Body of pancreas (tissue), 4 donors: ENCODE measurements around the gene STK38. TPM values are rescaled to one million over a fixed set of nuclear protein-coding genes. Genes with fewer than 3 reads are reported as not detected.

Experiments used
- ATAC-seq: fragments of 150-250 bp; one replicate; pipeline ENCODE4 v1.9.1; 2016
- DNase-seq, 4 donors: peaks; one replicate each; pipeline ENCODE4 v3.0.0-alpha.2; 2019
- H3K27ac ChIP-seq, 4 donors: fragments of 200-600 bp; sonication (generic); 1 replicate in 3 of 4; 2 replicates in 1 of 4; pipeline versions ENCODE4 v1.5.1 to v1.6.1; 2016 to 2019; ENCODE audit warnings: mild to moderate bottlenecking in 1 of 4, mixed read lengths in 1 of 4, moderate library complexity in 1 of 4
- H3K27me3 ChIP-seq, 2 donors: fragments of 200-600 bp; sonication (generic); one replicate each; pipeline ENCODE4 v1.6.0; 2016; ENCODE audit warnings: mild to moderate bottlenecking in 1 of 2
- H3K36me3 ChIP-seq, 2 donors: fragments of 200-600 bp; sonication (generic); replicated peaks in 1 of 2; 2 replicates each; pipeline ENCODE4 v1.5.1; 2016; ENCODE audit warnings: low read depth in 2 of 2; ENCODE audit not compliant: insufficient read depth in 1 of 2
- H3K4me1 ChIP-seq: fragments of 200-600 bp; sonication (generic); one replicate; pipeline ENCODE4 v1.6.0; 2016
- H3K4me3 ChIP-seq, 2 donors: fragments of 200-600 bp; sonication (generic); 1 replicate in 1 of 2; 2 replicates in 1 of 2; pipeline ENCODE4 v1.5.1; 2016 to 2019
- H3K9me3 ChIP-seq, 3 donors: fragments of 200-600 bp; sonication (generic); 1 replicate in 2 of 3; 2 replicates in 1 of 3; pipeline ENCODE4 v1.5.1; 2016
- POLR2A ChIP-seq, 3 donors: fragments of 450-650 bp; IDR thresholded peaks; one replicate each; pipeline ENCODE4 v1.6.1; 2016; ENCODE audit warnings: antibody characterized with exemption in 3 of 3, mild to moderate bottlenecking in 2 of 3
- WGBS, 2 donors: methylation state at CpG; one replicate each; pipeline ENCODE4 v1.1.5; 2017; 5-methylcytosine and 5-hydroxymethylcytosine counted together
- intact Hi-C: fragments of 100-400 bp; cut with DNase I; formaldehyde crosslinking; loops from one replicate; pipeline ENCODE4 v1.15.1; 2023
- small RNA-seq: library from RNA; depleted of rRNA; stranded (forward); fragments of <200 nt; gene quantifications from one replicate; pipeline ENCODE3, GENCODE V24; 2016
- total RNA-seq, 2 donors: library from RNA; depleted of rRNA; stranded (reverse); fragments of >200 nt; gene quantifications; one replicate each; pipeline ENCODE4 v1.1.0, GENCODE V29; 2016
- TF ChIP-seq, protein P1 (sequence below), 7 experiments: fragments of 450-650 bp in 4 of 7; fragments of 200-600 bp in 3 of 7; sonication (generic) in 3 of 7; IDR thresholded peaks; one replicate each; pipeline ENCODE4 v1.5.1; 2016 to 2019; ENCODE audit warnings: antibody characterized with exemption in 7 of 7

STK38 gene
- total RNA-seq, 2 donors from 2014 or later, result 11.9 to 16.2 TPM

GRCh38 chr6:36444470-36444869 lies 102.8 kb downstream of the STK38 start:
- Histone ChIP-seq H3K4me3 (no peak overlapping the region), H3K27me3 (no peaks in the 10 kb centered on the region), H3K36me3 (no peaks in the 10 kb centered on the region), H3K27ac (peak overlapping the region; percentile 17 to 99 (median 96)), H3K4me1 (peaks cover 34% of the 10 kb centered on the region), H3K9me3 (no peaks in the 10 kb centered on the region)
- intact Hi-C loops, result no loop called here
- WGBS, 2 donors, result 29 to 42% methylated on average over 3 of the region's 3 CpGs
- DNase-seq (no peak), ATAC-seq (no peak)
- TF ChIP-seq, protein P1, sequence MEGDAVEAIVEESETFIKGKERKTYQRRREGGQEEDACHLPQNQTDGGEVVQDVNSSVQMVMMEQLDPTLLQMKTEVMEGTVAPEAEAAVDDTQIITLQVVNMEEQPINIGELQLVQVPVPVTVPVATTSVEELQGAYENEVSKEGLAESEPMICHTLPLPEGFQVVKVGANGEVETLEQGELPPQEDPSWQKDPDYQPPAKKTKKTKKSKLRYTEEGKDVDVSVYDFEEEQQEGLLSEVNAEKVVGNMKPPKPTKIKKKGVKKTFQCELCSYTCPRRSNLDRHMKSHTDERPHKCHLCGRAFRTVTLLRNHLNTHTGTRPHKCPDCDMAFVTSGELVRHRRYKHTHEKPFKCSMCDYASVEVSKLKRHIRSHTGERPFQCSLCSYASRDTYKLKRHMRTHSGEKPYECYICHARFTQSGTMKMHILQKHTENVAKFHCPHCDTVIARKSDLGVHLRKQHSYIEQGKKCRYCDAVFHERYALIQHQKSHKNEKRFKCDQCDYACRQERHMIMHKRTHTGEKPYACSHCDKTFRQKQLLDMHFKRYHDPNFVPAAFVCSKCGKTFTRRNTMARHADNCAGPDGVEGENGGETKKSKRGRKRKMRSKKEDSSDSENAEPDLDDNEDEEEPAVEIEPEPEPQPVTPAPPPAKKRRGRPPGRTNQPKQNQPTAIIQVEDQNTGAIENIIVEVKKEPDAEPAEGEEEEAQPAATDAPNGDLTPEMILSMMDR (IDR thresholded peaks at IDR 0.05), result no peak
- no peak for TF ChIP-seq POLR2A (IDR thresholded peaks at IDR 0.05)

Small RNA genes lying within 50 kb of the gene (small RNA-seq; reads per million reads assigned to genes)
- gene RN7SL502P, result not detected

Other genes with a start within 250 kb of the STK38 start
- under 1 TPM; 0.33 to 0.52 TPM for gene BNIP5, start 210.6 kb downstream of the STK38 start, total RNA-seq
- under 1 TPM; 0.66 to 0.78 TPM for gene ETV7, start 159.8 kb downstream of the STK38 start, total RNA-seq
- gene PXT1, start 104.6 kb downstream of the STK38 start, total RNA-seq, result not detected
- 10 to 100 TPM; 15.5 to 16.6 TPM for gene KCTD20, start 104.5 kb downstream of the STK38 start, total RNA-seq
- 100 to 1,000 TPM in 1 of 2 donors, 10 to 100 TPM in 1; 86.4 to 113 TPM for gene SRSF3, start 46.9 kb upstream of the STK38 start, total RNA-seq
- gene CDKN1A, start 131.2 kb upstream of the STK38 start, total RNA-seq, result 10 to 100 TPM; 75.2 to 84.3 TPM
- gene RAB44, start 150.3 kb upstream of the STK38 start, total RNA-seq, result under 1 TPM in 1 of 2 donors, not detected in 1; 0.26 TPM